NOMO-1 (cell line): ENCODE data around the gene ADAMTS5.
A peak's percentile ranks its signal among the peaks of the same experiment; 100 is the strongest.

Source experiments
- DNase-seq, 2 experiments: peaks; one replicate each; lab custom pipeline; 2025; ENCODE audit not compliant: unreplicated experiment in 2 of 2; lab: John Stamatoyannopoulos, UW

Gene ADAMTS5

DNA sequence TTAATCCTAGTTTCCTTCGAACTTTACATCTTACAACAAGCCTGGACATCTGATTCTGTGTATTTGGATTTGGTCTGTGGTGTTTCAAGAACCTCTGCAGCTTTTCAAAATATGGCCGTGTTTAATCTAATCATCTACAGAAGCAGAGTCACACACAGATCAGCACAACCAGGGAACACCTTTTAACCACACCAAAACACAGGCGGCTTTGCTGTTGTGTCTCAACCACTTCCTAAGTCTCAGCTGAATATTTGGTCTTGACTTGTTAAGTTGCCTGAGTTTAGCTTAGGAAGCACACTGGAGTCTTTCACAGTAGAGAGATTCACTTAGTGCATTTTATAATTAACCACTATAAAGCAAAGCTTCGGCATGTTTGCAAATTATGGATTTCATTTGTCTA is 17.1 kb downstream of the ADAMTS5 start:
- DNase-seq, result no peak

DNA sequence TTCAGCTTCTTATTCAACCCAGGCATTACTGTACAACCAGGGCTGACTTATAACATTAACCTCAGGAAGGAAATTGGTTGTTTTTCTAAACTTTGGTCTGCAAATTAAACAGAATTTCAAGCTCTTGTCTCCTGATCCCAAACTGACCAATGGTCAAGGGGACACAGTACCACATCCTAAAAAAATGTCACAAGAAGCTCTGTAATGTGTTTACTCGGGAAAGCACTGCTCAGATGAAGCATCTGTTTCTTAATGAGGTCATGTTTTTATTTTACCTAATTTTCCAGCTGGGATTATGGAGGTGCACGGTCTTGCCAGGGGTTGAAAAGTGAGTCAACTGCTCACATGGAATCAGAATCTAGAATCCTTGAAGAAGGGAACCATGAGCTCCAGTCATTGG is 18.7 kb downstream of the ADAMTS5 start:
- DNase-seq, result no peak

DNA sequence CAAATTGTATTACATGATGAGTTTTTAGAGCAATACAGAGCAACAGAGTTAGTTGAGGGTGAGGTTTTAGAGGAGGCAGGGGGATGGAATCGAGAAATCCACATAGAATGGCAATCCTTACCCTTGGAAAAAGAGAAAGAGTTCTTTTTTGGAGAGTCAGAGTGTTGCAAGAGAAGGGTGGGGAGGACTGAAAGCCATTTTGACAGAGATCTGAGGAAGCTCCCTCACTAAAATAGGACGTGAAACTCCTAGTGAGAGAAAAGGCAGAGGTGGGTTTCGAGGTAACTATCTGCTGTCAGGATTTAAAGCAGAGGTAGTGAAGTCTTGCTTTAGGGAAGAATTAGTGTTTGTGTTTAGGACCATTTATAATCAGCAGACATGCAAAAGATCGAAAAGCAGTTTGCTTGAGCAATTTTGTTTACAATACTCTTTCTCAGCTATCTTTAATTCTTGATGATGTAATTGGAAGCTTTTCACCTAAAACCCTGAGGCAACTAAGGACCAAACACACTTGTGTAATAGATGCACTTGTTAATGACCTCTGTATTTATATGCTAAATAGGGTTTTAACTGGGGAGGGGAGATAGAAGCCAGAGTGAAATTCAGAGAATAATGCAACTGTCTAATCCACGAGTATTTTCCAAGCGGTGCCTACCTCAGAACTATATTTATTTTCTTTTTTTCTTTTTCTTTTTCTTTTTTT is 20.0 kb downstream of the ADAMTS5 start:
- peak; percentile 42 to 73 for DNase-seq

DNA sequence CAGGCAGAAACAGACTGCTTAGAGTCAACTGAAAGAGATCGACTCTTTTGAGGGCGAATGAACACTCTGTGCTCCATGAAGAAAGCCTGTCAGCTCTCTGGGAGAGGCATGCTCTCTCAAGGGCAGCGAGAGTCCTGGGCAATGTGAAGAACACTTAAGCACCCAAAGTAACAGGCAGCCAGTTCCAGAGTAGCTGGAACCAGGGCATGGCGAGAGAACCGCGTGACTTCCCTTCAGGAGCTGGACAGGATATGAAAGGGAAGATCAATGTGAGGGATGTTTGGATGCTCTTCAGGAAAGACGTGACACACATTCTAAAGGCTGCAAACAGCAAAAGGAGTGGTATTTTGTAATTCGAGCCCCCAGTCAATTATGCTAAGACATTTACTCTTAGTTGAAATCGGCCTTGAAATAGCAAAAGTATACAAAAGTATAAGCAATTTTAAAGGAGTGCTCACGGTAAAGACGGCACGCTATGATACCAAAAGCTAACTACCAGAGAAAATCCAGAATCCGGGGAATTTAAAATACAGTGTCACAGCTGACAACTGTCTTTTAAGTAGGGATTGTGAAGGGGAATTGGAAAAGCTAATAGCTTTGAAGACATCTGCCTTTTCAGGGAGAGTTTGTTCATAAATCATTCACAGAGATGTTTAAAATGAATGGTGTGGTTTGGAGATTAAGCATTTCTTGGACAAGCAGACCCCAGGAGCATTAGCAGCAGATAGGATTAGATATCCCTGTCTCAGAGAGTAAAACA is 20.8 kb downstream of the ADAMTS5 start:
- DNase-seq, result no peak

DNA sequence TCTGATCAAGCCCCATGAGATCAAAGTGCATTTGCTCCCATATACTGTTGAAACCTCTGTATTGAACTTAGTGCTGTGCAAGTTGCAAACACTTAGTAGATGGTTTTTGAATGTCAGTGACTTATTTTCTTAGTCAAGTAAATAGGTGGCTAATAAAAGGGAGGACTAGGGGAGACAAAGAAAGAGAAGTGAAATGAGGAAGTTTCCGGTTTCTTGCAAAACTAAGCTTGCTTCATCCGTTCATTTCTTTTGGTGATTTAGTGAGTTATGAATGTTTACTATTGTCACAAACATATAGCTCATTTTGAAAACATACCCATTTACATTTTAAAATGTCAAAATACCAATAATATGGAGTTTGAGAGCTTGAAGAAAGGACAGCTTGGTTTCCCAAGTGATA is 23.0 kb downstream of the ADAMTS5 start:
- peak; percentile 43 to 88 for DNase-seq

GRCh38 chr21:26941421-26941820 is 25.5 kb downstream of the ADAMTS5 start:
- no peak for DNase-seq

DNA sequence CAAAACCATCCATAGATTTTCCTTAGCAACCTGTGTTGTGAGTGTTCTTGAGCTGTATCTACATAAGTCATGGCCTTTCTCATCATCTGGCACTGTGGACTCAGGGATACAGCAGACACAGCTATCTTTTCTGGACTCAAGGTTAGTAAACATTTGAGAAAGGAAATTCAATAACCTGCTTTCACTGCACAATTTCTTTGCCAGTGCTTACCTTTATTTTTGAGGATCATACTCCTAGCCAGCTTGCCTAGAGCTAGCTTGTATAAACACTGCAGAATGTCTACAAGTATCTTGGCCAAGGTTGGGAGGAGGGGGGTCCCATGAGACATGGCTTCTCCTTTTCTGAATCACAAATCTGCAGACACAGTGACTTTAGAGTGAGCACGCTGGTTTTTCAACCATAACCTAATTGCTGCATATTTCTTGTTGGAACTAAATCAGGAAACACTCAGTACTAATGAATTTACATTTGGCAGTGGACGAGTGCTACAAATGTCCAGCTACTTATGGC is 27.2 kb downstream of the ADAMTS5 start:
- DNase-seq, result no peak

GRCh38 chr21:26936641-26937040 is 30.2 kb downstream of the ADAMTS5 start:
- no peak for DNase-seq

DNA sequence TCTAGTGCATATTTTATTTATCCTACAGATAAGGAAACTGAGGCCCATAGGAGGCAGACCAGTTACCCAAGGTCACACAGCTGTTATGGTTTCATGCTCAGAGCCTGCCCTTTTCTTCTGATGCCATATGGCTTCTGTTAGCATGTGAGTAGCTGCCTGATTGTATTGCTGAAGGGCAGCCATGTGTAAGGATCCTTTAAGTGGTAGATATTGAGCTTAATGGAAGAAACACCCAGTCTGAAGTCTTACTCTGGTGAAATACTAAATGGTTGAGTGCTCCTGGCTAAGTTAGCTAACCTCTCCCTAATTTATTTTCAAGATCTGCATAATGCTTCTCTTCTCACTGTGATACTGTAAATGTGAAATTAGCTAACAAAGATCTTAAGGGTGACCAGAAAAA is 30.9 kb downstream of the ADAMTS5 start:
- no peak for DNase-seq

- no peak for DNase-seq
Measured at GRCh38 chr21:26934383-26934782, 32.5 kb downstream of the ADAMTS5 start.

DNA sequence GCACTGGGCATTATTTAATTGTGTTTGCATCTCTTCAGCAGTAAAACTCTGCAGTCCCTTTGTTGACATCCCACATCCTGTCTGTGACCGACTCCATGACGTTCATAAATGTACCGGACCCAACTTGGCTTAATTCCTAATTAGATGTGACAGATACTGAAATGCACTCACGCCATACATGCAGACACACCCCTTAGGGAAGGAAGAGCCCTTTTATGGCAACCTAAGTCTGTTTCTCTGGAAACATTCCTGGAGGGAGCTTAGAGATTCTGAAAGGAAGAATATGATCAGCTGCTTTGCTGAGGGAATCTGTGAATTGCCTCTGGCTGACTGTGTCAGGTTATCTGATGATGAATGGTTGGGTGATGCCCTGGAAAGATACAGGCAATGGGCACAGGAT is 33.4 kb downstream of the ADAMTS5 start:
- no peak for DNase-seq

DNA sequence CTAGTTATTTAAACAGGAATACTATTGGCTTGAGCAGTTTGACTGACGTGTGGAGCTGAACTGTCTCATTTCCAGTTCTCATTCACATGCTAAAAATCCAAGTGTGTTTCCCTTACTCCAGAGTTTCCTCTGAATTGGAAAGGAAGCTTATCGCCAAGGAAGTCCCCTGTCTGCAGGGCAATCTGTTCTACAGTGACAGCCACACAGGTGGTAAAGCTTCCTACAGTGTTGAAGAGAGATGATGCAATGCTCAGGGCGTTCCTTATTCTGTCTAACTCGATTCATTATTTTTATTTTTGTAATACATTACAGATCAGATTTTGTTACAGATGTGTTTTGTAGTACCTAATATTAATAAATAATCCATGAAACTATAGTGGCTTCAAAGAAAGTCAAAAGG is 41.3 kb downstream of the ADAMTS5 start:
- DNase-seq, result no peak

DNA sequence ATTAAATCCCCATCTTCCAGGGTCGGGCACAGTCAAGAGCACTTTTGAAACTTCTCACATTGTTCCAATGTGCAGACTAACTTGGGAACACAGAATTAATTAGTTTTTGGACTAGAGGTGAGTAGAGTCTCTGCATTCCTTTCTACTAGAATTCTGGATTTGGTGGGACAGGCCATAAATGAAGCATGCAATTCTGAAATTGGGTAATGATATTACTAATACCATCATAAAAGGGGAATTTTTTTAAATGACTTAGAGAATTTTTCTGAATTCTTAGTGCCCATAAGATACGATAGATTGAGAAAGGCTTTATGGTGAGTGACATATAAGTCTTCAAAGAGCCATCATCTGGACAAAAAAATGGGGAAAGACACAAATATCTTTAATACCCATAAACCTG is 41.8 kb downstream of the ADAMTS5 start:
- DNase-seq, result no peak

DNA sequence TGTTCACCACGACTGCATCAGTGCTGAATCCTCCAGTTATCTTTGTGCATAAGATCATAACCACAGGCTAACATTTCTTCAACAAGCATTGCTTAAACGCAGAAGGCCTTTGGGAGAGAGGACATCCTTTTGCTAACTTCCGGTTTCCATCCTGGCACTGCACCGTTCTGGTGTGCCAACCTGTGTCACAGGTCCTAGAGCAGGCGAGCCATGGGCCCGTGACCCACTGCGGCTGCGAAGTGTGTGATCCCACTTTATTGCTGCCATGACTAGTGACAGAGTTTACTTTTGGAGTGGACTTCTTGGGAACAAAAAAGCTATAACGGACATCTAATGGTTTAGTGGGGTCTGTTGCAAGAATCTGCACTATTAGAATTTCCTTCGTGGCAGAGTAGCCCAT is 42.9 kb downstream of the ADAMTS5 start:
- no peak for DNase-seq

DNA sequence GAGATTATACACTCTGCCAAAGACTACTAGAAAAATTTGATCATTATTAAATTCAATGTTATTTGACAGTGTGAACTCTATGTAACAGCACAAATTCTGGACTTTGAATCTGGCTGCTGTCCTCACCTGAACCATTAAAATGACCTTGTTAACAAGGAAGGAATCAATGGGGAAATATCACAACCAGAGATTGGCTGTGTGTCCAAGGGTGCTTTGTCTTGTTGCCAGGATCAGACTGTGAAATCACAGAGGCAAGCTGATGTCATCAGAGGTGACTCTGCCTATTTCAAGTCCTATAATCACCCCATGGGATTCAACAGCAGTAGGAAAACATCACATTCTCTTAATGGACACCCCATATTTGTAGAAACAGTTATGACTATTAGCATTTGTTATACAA is 46.8 kb downstream of the ADAMTS5 start:
- DNase-seq, result no peak

DNA sequence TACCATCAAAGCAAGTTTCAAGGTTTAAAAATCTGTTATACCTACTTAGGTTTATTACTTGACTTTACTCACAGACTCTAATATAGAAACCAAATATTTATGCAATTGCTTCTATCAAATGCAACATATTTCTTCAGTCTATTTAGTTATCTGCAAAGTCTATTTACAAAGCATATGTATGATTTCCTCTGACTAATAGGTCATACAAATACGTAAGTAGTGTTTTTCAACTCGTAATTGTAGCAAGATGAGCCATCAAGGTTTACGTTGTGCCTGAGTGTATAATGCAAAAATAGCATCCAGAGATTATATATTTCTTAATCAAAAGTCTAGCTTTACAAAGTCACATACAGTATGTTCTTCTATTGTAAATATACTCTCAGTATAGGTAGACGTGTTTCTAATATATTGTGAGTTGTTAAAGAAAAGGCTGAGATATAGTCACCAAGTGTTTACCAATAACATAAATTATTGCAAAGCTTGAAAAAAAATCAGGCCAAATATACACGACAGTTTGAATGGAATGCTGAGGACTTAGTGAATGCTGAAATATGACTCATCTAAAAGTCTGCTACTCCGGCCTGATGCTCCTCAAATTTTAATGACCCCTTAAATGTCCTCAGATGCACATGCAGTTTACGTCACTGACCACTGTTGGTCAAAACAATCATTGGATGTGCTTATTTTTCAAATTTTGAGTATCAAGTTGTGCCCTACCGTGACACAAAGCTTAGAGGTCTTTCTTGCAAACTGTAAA is 48.4 kb downstream of the ADAMTS5 start:
- no peak for DNase-seq

DNA sequence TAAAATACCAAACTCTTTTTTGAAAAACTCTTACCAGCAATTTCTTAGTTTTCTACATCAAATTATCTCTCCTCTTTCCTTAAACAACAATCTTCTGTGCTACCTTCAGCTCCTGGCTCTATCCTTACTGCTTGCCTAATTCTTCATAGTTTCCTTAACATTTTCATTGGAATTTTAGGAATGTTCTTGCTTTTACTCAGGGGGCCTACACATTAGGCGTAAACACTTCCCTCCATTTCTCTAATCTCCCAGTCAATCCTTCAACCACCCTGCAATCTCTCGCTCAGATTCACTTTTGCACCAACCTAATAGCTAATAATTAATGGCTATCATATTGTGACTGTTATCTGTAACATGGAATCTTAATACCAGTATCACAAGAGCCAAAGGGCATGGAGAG is 50.1 kb downstream of the ADAMTS5 start:
- no peak for DNase-seq

- peak in 1 of 2 experiments; percentile 60 for DNase-seq
Measured at GRCh38 chr21:26914557-26914956, 52.3 kb downstream of the ADAMTS5 start.

DNA sequence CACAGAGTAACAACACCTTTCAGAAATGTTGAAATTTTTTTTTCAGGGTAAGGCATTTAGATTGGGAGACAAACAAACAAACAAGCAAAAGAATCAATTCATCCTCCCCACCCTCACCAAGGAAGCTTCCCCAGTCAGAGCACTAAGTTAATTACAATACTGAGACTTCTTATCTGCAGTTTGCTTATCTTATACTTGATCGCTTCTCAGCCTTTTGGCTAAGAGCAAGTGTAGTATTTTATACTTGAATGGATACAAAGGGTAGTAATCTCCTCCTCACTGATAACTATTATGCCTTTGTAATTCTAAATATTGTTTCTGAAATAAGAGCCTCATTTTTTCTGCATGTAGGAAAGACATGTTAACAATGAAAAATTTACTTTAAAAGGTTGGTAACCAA is 54.4 kb downstream of the ADAMTS5 start:
- no peak for DNase-seq

DNA sequence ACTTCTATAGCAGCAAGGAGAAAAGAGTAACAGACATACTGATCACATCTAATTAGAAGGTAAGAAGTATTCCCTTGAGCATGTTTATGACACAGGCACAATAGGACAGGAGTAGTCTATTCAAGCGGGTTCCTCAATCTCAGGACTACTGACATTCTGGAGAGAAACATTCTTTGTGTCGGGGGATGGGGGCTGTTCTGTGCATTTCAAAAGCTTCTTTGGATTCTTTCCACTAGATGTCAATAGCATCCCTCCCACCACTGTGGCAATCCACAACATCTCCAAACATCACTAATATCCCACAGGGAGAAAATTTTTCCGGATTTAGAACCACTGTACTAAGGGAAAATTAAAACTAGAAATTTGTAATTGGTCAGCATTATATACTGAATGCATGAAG is 56.9 kb downstream of the ADAMTS5 start:
- no peak for DNase-seq

DNA sequence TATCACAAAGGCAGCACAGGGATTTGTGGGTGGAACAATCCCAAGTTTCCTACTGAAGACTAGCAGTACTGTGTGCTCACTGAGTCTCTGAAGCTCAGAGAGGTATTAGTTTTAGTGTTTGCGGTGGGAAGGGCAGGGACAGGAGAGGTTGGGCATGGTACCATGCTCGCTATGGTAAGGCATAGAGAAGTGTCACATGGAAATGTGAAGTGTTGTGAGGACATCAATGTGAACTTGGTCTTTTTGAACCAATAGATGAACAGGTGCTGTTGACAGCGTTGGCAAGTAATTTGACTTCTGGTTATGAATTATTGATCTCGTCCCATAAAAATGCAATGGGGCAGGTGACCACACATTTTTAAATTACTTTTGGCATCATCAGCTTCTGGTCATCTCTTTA is 65.9 kb downstream of the ADAMTS5 start:
- no peak for DNase-seq

GRCh38 chr21:26892151-26892550 is 74.7 kb downstream of the ADAMTS5 start:
- no peak for DNase-seq
